SK-N-MC (cell line): ENCODE data around the gene AKAP13.
"Not testable (repeated sequence)": the region's sequence is repeated elsewhere in the genome, so short reads cannot be mapped to it uniquely, and the experiment has no call there.

Experiments used
- DNase-seq: peaks from one replicate; pipeline ENCODE4 v3.0.0-alpha.2; 2011; ENCODE audit warnings: low read depth, low spot score
- H3K27ac ChIP-seq: fragments of 200-600 bp; sonication (generic); 2 replicates; pipeline ENCODE4 v1.5.1; 2016; ENCODE audit warnings: mixed run types
- H3K36me3 ChIP-seq: fragments of 200-600 bp; sonication (generic); 2 replicates; pipeline ENCODE4 v1.6.1; 2017; ENCODE audit warnings: antibody characterized with exemption, low read length, mixed read lengths; ENCODE audit not compliant: insufficient read depth
- H3K4me3 ChIP-seq: fragments of 200-600 bp; sonication (generic); 2 replicates; pipeline ENCODE4 v1.5.1; 2016
- H3K9ac ChIP-seq: fragments of 200-600 bp; sonication (generic); 2 replicates; pipeline ENCODE4 v1.8.0; 2017; ENCODE audit warnings: mixed run types, mixed read lengths; ENCODE audit not compliant: insufficient read length
- H3K9me3 ChIP-seq: fragments of 200-600 bp; sonication (generic); 2 replicates; pipeline ENCODE4 v1.6.1; 2017; ENCODE audit warnings: low read depth, mild to moderate bottlenecking, antibody characterized with exemption, low read length, moderate library complexity, mixed read lengths
- EZH2 ChIP-seq: fragments of 200-600 bp; sonication (generic); IDR thresholded peaks from one replicate; pipeline ENCODE4 v1.6.1; 2017; ENCODE audit warnings: antibody characterized with exemption
- FOXP2 ChIP-seq: optimal IDR thresholded peaks from 2 replicates; pipeline ENCODE3; 2011; ENCODE audit warnings: mild to moderate bottlenecking, moderate library complexity; ENCODE audit not compliant: insufficient read depth; ENCODE audit errors: extremely low read length, control extremely low read depth
- POLR2AphosphoS5 ChIP-seq: IDR thresholded peaks from 2 replicates; pipeline ENCODE4 v1.6.1; 2012; ENCODE audit warnings: mild to moderate bottlenecking, low read depth, low read length, borderline replicate concordance

The AKAP13 gene

DNA sequence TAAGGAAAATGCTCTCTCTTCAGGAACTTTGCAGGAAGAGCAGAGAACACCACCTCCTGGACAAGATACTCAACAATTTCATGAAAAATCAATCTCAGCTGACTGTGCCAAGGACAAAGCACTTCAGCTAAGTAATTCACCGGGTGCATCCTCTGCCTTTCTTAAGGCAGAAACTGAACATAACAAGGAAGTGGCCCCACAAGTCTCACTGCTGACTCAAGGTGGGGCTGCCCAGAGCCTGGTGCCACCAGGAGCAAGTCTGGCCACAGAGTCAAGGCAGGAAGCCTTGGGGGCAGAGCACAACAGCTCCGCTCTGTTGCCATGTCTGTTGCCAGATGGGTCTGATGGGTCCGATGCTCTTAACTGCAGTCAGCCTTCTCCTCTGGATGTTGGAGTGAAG lies 200.5 kb downstream of the AKAP13 start:
- H3K27ac ChIP-seq = no peak overlapping the region
- no peak for TF ChIP-seq FOXP2
- no peak for TF ChIP-seq EZH2
- no peak for TF ChIP-seq POLR2AphosphoS5
- H3K9me3 ChIP-seq = no peaks in the 10 kb centered on the region
- no peak for DNase-seq
- no peak overlapping the region for H3K4me3 ChIP-seq
- H3K9ac ChIP-seq = no peak overlapping the region
- peaks cover 31% of the 10 kb centered on the region; the same call in 1 of the 2 replicates for H3K36me3 ChIP-seq

DNA sequence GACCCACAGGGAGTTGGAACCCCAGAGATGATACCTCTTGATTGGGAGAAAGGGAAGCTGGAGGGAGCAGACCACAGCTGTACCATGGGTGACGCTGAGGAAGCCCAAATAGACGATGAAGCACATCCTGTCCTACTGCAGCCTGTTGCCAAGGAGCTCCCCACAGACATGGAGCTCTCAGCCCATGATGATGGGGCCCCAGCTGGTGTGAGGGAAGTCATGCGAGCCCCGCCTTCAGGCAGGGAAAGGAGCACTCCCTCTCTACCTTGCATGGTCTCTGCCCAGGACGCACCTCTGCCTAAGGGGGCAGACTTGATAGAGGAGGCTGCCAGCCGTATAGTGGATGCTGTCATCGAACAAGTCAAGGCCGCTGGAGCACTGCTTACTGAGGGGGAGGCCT lies 201.1 kb downstream of the AKAP13 start:
- Histone ChIP-seq H3K36me3 (peaks cover 31% of the 10 kb centered on the region; the same call in 1 of the 2 replicates), H3K9ac (no peak overlapping the region)

DNA sequence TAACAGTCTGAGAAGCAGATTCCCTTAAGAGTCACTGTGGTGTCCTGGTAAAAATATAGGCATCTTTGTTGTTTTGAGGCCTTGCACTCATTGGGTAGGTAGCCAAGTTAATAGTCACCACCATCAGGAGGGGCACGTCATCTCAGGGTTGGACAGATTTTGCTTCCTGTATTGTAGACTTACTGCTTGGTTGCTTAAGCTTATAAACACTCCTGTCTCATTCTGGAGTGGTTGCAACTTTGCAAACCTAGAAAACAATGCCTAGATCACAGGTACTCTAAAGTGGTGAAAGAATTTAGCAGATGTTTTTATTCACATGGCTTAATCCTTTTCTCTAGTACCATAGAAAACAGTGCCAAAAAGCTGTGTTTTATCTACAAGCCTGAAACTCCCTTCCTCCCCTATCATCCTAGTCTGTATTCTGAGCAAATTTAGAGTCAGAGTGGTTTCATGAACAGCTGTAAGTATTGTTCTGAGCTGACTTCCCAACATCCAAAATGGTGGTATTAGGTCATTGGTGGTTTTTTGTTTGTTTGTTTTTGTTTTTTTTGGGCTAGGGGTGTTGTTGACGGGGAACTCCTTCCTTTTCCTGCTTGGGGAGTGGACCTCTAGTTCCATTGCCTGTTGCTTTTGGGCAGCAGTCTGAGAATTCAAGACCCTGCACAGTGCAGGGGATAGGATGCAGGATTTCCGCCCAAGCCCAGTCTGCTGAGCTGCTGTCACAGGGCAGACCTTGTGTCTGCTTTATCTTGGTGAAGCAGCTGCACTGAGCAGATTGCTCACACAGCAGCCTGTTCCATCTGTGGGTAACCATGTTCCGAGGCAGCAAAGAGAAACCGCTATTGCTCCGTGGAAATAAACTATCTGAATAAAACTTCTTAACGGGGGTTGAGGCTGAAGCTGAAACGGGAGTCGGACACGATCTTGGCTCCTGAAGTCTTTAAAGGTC lies 202.0 kb downstream of the AKAP13 start:
- Histone ChIP-seq H3K4me3 (no peak overlapping the region), H3K36me3 (peaks cover 34% of the 10 kb centered on the region; the same call in 1 of the 2 replicates), H3K27ac (no peak overlapping the region), H3K9me3 (no peaks in the 10 kb centered on the region), H3K9ac (no peak overlapping the region)
- no peak for TF ChIP-seq EZH2
- no peak for TF ChIP-seq FOXP2
- no peak for TF ChIP-seq POLR2AphosphoS5
- DNase-seq = no peak

More for the DNA sequence above, 201.1 kb downstream of the AKAP13 start:
- Histone ChIP-seq H3K4me3 (no peak overlapping the region), H3K27ac (no peak overlapping the region), H3K9me3 (no peaks in the 10 kb centered on the region)
- no peak for DNase-seq
- TF ChIP-seq EZH2 = no peak
- no peak for TF ChIP-seq FOXP2
- TF ChIP-seq POLR2AphosphoS5 = no peak

DNA sequence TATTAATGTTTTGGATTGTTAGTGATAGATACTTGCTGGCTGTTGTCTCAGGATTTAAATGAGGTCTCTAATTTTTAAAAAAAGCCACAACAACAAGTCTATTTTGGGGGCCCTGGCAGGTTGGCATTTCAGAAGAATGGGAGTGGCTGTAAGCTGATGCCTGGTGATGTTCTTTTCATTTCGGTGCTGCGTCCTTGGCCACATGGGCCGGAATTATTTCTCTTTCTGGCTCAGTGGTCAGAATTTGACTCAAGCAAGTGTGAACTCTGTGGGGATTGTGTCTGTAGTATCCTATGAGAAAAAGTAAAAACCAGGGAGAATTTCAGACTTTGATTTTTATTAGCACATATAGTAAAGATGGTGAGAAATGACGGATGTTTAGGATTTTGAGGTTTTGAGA lies 203.0 kb downstream of the AKAP13 start:
- H3K36me3 ChIP-seq = peaks cover 37% of the 10 kb centered on the region; the same call in 1 of the 2 replicates
- TF ChIP-seq POLR2AphosphoS5 (no peak), EZH2 (no peak), FOXP2 (no peak)
- H3K9me3 ChIP-seq = no peaks in the 10 kb centered on the region
- H3K27ac ChIP-seq = no peak overlapping the region
- H3K9ac ChIP-seq = no peak overlapping the region
- DNase-seq = no peak
- no peak overlapping the region for H3K4me3 ChIP-seq

DNA sequence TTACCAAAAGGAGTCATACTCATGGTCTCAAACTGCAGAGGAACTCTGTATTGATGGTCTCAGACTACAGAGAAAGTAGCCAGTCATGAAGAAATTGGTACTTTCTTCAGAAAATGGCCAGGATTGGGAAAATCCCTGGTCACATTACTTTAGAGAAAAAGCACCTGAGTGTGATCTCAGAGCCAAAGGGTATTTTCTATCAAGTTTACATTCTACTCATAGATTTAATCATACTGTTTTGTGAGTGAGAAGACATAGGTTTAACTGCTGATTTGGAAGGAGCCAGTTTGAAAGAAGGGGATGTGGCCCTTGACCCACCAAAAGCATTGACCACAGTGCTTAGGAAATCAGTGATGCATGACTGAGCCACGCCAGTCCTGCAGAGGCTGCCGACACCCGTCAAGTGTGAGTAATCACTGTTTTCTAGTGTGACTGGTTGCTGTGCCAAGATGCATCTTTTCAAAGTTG lies 203.6 kb downstream of the AKAP13 start:
- no peak overlapping the region for H3K9ac ChIP-seq
- DNase-seq = no peak
- H3K9me3 ChIP-seq = no peaks in the 10 kb centered on the region
- no peak overlapping the region for H3K4me3 ChIP-seq
- TF ChIP-seq EZH2 (no peak), FOXP2 (no peak), POLR2AphosphoS5 (no peak)
- peaks cover 37% of the 10 kb centered on the region; the same call in 1 of the 2 replicates for H3K36me3 ChIP-seq
- no peak overlapping the region for H3K27ac ChIP-seq

DNA sequence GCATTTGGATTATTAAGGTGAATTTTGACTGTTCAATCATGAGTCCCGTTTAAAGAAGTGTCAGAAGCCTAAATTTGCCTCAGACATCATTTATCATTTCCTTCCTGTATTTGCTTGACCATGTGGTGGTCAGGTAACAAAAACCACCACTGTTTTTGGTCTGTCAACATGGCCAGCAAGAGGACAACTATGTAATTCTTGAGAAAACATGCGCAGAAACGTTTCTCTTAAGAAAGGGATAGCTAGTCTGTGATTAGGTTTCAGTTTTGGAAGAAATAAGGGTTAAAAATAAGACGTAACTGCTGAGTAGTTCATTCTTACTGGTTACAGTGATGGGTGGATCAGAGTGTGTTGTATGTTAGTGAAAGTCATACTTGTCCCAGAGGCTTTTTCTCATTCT lies 204.5 kb downstream of the AKAP13 start:
- H3K4me3 ChIP-seq = no peak overlapping the region
- no peak for DNase-seq
- TF ChIP-seq POLR2AphosphoS5 (no peak), EZH2 (no peak), FOXP2 (no peak)
- H3K36me3 ChIP-seq = peaks cover 29% of the 10 kb centered on the region; the same call in 1 of the 2 replicates
- no peaks in the 10 kb centered on the region for H3K9me3 ChIP-seq
- H3K9ac ChIP-seq = no peak overlapping the region
- no peak overlapping the region for H3K27ac ChIP-seq

DNA sequence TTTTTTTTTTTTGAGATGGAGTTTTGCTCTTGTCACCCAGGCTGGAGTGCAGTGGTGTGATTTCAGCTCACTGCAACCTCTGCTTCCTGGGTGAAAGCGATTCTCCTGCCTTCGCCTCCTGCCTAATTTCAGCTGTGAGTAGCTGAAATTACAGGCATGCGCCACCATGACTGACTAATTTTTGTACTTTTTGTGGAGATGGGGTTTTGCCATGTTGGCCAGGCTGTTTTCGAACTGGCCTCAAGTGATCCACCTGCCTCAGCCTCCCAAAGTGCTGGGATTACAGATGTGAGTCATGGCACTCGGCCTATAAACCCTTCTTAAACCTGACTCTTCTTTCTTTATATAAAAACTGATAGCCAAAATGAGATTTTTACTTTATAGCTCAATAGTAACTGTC lies 205.8 kb downstream of the AKAP13 start:
- H3K9ac ChIP-seq, H3K27ac ChIP-seq, H3K4me3 ChIP-seq, H3K9me3 ChIP-seq, DNase-seq: not testable (repeated sequence)
- H3K36me3 ChIP-seq = peaks cover 17% of the 10 kb centered on the region; the same call in 1 of the 2 replicates

DNA sequence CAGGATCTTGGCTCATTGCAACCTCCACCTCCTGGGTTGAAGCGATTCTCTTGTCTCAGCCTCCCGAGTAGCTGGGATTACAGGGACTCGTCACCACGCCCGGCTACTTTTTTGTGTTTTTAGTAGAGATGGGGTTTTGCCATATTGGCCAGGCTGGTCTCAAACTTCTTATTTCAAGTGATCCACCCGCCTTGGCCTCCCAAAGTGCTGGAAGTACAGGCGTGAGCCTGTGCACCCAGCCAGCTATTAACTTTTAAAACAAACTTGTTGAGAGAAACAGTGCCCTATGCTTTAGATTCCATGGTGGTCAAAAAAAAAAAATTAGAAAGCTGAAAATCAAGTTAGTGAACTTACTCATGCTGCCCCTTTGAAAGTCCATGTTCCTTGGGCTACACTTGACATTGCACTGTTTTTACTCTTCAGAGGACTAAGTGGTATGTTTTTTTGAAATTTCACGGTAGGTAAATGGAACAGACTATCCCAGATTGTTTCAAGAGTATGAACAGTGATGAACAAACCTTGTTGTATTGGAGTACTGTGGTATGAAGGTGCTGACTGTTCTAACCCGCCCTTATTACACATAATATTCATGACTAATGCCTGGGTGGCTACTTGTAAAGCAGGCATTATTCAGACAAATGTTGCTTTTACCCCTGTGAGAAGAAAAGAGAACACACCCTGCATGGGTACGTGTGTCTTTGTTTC lies 207.5 kb downstream of the AKAP13 start:
- no peaks in the 10 kb centered on the region for H3K9me3 ChIP-seq
- H3K4me3 ChIP-seq = no peak overlapping the region
- H3K27ac ChIP-seq = no peak overlapping the region
- H3K36me3 ChIP-seq = peaks cover 7% of the 10 kb centered on the region; the same call in 1 of the 2 replicates
- DNase-seq = no peak
- TF ChIP-seq POLR2AphosphoS5 = no peak
- TF ChIP-seq EZH2 = no peak
- no peak for TF ChIP-seq FOXP2
- no peak overlapping the region for H3K9ac ChIP-seq
